ENCODE data around the gene AHDC1. TPM values are rescaled to one million over a fixed set of nuclear protein-coding genes. Genes with fewer than 3 reads are reported as not detected.
A peak's percentile ranks its signal among the peaks of the same experiment; 100 is the strongest.

Gene AHDC1
- total and polyA plus RNA-seq, 2 of the 13 experiments (the other 11 are each of a cell fraction or from before 2014, with no cell fraction given), result 1.0 to 2.7 TPM

- TF ChIP-seq CENPX (CRISPR knock-in tag; IDR thresholded peaks at IDR 0.05) (no peak), PRPF4 (IDR thresholded peaks at IDR 0.05; ENCODE audit: low read depth, low read length, poor library complexity, severe bottlenecking) (no peak), ZNF788 (CRISPR knock-in tag; IDR thresholded peaks at IDR 0.05; ENCODE audit: borderline replicate concordance) (peak; percentile 58; the same call in 1 of the 2 replicates), ZNF883 (CRISPR knock-in tag; IDR thresholded peaks at IDR 0.05; ENCODE audit: not compliant biosample characterization) (no peak), NBN (conservative IDR thresholded peaks at IDR 0.05) (no peak), KMT2A (CRISPR knock-in tag; IDR thresholded peaks at IDR 0.05) (peak; percentile 68; the same call in 1 of the 2 replicates), RNF2 (conservative IDR thresholded peaks at IDR 0.05; ENCODE audit: low read depth) (0 out of 2 replicates have a peak, but pooled peaks have one; percentile 23), U2AF2 (IDR thresholded peaks at IDR 0.05; ENCODE audit: low read depth, low read length) (no peak), NCOR1 (IDR thresholded peaks at IDR 0.05; ENCODE audit: borderline replicate concordance, low read length) (peak; percentile 90), RBAK (CRISPR knock-in tag; IDR thresholded peaks at IDR 0.05) (0 out of 2 replicates have a peak, but pooled peaks have one; percentile 55), ZBTB8A (CRISPR knock-in tag; IDR thresholded peaks at IDR 0.05; ENCODE audit: borderline replicate concordance, low read depth) (no peak), MIER3 (CRISPR knock-in tag; IDR thresholded peaks at IDR 0.05; ENCODE audit: borderline replicate concordance) (peak; percentile 92), ZNF292 (CRISPR knock-in tag; IDR thresholded peaks at IDR 0.05; ENCODE audit: borderline replicate concordance, low read depth) (peak; percentile 98), ZNF501 (CRISPR knock-in tag; IDR thresholded peaks at IDR 0.05) (peak; percentile 83), SP5 (CRISPR knock-in tag; IDR thresholded peaks at IDR 0.05; ENCODE audit: borderline replicate concordance, low read depth) (peak; percentile 98), HBP1 (CRISPR knock-in tag; IDR thresholded peaks at IDR 0.05; ENCODE audit: low read depth) (no peak; the same call in 1 of the 2 replicates), TARDBP (CRISPR knock-in tag; IDR thresholded peaks at IDR 0.05) (peak; percentile 85; the same call in 1 of the 2 replicates), XBP1 (CRISPR knock-in tag; IDR thresholded peaks at IDR 0.05) (no peak), MTA1 (CRISPR knock-in tag; IDR thresholded peaks at IDR 0.05; ENCODE audit: borderline replicate concordance) (peak; percentile 97; the same call in 1 of the 2 replicates), MXD1 (CRISPR knock-in tag; IDR thresholded peaks at IDR 0.05) (no peak), SIN3B (IDR thresholded peaks at IDR 0.05; ENCODE audit: low read length) (no peak), ZNF784 (CRISPR knock-in tag; IDR thresholded peaks at IDR 0.05; ENCODE audit: borderline replicate concordance) (no peak), AHR (CRISPR knock-in tag; IDR thresholded peaks at IDR 0.05) (0 out of 2 replicates have a peak, but pooled peaks have one; percentile 41), TGIF2 (CRISPR knock-in tag; IDR thresholded peaks at IDR 0.05) (peak; percentile 88), ZNF572 (CRISPR knock-in tag; IDR thresholded peaks at IDR 0.05) (peak; percentile 98)
- TF ChIP-seq, protein P1, sequence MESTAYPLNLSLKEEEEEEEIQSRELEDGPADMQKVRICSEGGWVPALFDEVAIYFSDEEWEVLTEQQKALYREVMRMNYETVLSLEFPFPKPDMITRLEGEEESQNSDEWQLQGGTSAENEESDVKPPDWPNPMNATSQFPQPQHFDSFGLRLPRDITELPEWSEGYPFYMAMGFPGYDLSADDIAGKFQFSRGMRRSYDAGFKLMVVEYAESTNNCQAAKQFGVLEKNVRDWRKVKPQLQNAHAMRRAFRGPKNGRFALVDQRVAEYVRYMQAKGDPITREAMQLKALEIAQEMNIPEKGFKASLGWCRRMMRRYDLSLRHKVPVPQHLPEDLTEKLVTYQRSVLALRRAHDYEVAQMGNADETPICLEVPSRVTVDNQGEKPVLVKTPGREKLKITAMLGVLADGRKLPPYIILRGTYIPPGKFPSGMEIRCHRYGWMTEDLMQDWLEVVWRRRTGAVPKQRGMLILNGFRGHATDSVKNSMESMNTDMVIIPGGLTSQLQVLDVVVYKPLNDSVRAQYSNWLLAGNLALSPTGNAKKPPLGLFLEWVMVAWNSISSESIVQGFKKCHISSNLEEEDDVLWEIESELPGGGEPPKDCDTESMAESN (CRISPR knock-in tag; conservative IDR thresholded peaks at IDR 0.05), result peak; percentile 80
Observed at GRCh38 chr1:27563591-27564471, 40.1 kb downstream of the AHDC1 start (continued).

All from HepG2 (cell line).